ENCODE data around the gene ACBD3.

Gene ACBD3

DNA sequence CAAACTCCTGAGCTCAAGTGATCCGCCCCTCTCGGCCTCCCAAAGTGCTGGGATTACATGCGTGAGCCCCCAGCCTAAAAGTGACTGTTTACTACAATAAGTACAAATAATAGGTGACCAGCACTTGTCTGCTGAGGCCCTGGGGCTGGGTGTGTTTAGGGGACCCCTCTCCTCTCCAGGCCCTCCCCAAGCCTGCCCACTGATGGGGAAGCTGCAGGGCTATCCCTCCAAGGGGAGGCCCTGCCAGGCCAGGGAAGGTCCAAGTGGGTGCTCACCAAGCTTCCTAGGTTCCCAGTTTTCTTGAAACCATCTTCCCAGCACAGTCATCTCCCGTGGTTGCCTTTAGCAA lies 63.4 kb downstream of the ACBD3 start:
- no peak overlapping the region for H3K4me3 ChIP-seq (ENCODE audit: insufficient read depth in 1 of 2, low read depth in 1 of 2, low read length in 2 of 2)
- no peak overlapping the region for H4K8ac ChIP-seq (ENCODE audit: low read length)
- H3K9ac ChIP-seq (ENCODE audit: low read length), result no peak overlapping the region

DNA sequence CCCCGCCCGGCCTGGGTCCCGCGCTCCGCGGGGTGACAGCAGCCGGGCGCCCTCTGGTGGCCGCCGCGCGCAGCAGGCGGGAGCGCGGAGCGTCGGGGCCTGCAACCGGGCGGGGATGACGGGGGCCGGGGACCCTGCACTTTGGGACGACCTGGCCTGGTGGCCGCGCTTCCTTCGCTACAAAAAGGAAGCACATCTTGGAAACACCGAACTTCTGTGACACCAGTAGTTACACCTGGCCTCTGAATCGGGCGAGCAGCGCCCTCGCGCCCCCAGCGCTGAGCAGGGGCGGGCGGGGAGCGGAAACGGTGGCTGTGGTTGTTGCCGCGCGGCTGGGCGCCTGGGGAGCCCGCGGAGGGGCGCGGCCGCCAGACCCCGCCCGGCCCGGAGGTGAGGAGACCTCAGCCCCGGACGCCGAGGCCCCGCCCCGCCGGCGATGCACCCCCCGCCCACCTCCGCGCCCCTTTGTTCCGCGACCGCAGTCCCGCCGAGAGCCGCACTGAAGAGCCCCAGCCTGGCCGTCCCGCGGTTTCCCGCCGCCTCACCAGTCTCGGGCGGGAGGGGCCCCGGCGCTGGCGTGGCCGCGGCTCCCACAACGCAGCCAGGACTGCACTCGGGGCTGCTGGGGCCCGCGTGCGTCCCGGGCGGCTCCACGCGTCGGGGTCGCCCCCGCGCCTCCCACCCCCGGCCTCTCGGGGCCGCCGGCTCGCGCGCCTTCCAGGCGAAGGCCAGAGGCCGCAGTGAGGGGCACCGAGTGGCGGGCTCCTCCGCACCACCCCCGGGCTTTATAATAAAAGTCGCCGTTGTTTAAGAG lies 64.7 kb downstream of the ACBD3 start:
- under 1% methylated on average over 82 of the region's 104 CpGs for WGBS
- H2AK5ac ChIP-seq (ENCODE audit: low read length, severe bottlenecking), result no peak overlapping the region
- H4K8ac ChIP-seq (ENCODE audit: low read length), result peak overlapping the region; percentile 57
- H4K91ac ChIP-seq (ENCODE audit: low read length), result no peak overlapping the region
- no peaks in the 10 kb centered on the region for H3K36me3 ChIP-seq (ENCODE audit: control insufficient read depth in 1 of 2, insufficient read depth in 2 of 2, low read depth in 1 of 2, low read length in 2 of 2)
- H3K9ac ChIP-seq (ENCODE audit: low read length), result peak overlapping the region; percentile 49
- peak overlapping the region; percentile 94 for H3K4me2 ChIP-seq (ENCODE audit: low read length, poor library complexity, severe bottlenecking)
- H2BK15ac ChIP-seq (ENCODE audit: low read depth, poor library complexity, severe bottlenecking), result no peak overlapping the region
- H3K18ac ChIP-seq (ENCODE audit: low read depth in 1 of 2, low read length in 2 of 2), result peak overlapping the region; percentile 23 to 82
- H3K4ac ChIP-seq (ENCODE audit: low read depth in 1 of 2, low read length in 2 of 2), result peak overlapping the region; percentile 10 to 71
- peaks cover 9% of the 10 kb centered on the region for H3K4me1 ChIP-seq (ENCODE audit: control insufficient read depth, insufficient read depth, low read depth, low read length)
- peak overlapping the region; percentile 63 to 76 for H3K4me3 ChIP-seq (ENCODE audit: insufficient read depth in 1 of 2, low read depth in 1 of 2, low read length in 2 of 2)
- DNase-seq, result peak; percentile 36
- no peak overlapping the region for H3K23ac ChIP-seq (ENCODE audit: low read length in 2 of 2)
- no peak overlapping the region for H3K27ac ChIP-seq (ENCODE audit: low read length, poor library complexity, severe bottlenecking)
- peak overlapping the region in 1 of 2 experiments; percentile 59 for H2BK12ac ChIP-seq (ENCODE audit: low read length in 2 of 2)
- H3K14ac ChIP-seq (ENCODE audit: low read length in 2 of 2), result no peak overlapping the region
- H3K27me3 ChIP-seq (ENCODE audit: control insufficient read depth in 1 of 2, insufficient read depth in 1 of 2, low read length in 2 of 2), result peaks cover 0 to 24% of the 10 kb centered on the region in 2 experiments
- H2BK5ac ChIP-seq (ENCODE audit: low read depth, low read length, poor library complexity, severe bottlenecking), result no peak overlapping the region
- no peaks in the 10 kb centered on the region for H3K9me3 ChIP-seq (ENCODE audit: control insufficient read depth, low read length)
- no peaks in the 10 kb centered on the region for H3K79me1 ChIP-seq (replicated peaks; ENCODE audit: low read length, poor library complexity, severe bottlenecking)
- peak overlapping the region; percentile 92 for H2AFZ ChIP-seq (ENCODE audit: low read depth, low read length)
- peak overlapping the region; percentile 21 for H2BK120ac ChIP-seq (ENCODE audit: low read depth, low read length)

More for the DNA sequence above, 63.4 kb downstream of the ACBD3 start:
- no peak for DNase-seq
- H3K4ac ChIP-seq (ENCODE audit: low read depth in 1 of 2, low read length in 2 of 2), result no peak overlapping the region
- no peaks in the 10 kb centered on the region for H3K9me3 ChIP-seq (ENCODE audit: control insufficient read depth, low read length)
- WGBS, result 91% methylated on average over 4 of the region's 4 CpGs
- no peak overlapping the region for H2BK5ac ChIP-seq (ENCODE audit: low read depth, low read length, poor library complexity, severe bottlenecking)
- H2BK120ac ChIP-seq (ENCODE audit: low read depth, low read length), result no peak overlapping the region
- peaks cover 19% of the 10 kb centered on the region for H3K4me1 ChIP-seq (ENCODE audit: control insufficient read depth, insufficient read depth, low read depth, low read length)
- no peak overlapping the region for H2BK15ac ChIP-seq (ENCODE audit: low read depth, poor library complexity, severe bottlenecking)
- H3K14ac ChIP-seq (ENCODE audit: low read length in 2 of 2), result no peak overlapping the region
- H3K27me3 ChIP-seq (ENCODE audit: control insufficient read depth in 1 of 2, insufficient read depth in 1 of 2, low read length in 2 of 2), result peaks cover 0 to 25% of the 10 kb centered on the region in 2 experiments
- H2BK12ac ChIP-seq (ENCODE audit: low read length in 2 of 2), result no peak overlapping the region
- no peaks in the 10 kb centered on the region for H3K79me1 ChIP-seq (replicated peaks; ENCODE audit: low read length, poor library complexity, severe bottlenecking)
- no peak overlapping the region for H4K91ac ChIP-seq (ENCODE audit: low read length)
- no peak overlapping the region for H2AFZ ChIP-seq (ENCODE audit: low read depth, low read length)
- no peak overlapping the region for H3K4me2 ChIP-seq (ENCODE audit: low read length, poor library complexity, severe bottlenecking)
- no peak overlapping the region for H2AK5ac ChIP-seq (ENCODE audit: low read length, severe bottlenecking)
- no peak overlapping the region for H3K23ac ChIP-seq (ENCODE audit: low read length in 2 of 2)
- no peak overlapping the region for H3K27ac ChIP-seq (ENCODE audit: low read length, poor library complexity, severe bottlenecking)
- no peaks in the 10 kb centered on the region for H3K36me3 ChIP-seq (ENCODE audit: control insufficient read depth in 1 of 2, insufficient read depth in 2 of 2, low read depth in 1 of 2, low read length in 2 of 2)
- H3K18ac ChIP-seq (ENCODE audit: low read depth in 1 of 2, low read length in 2 of 2), result no peak overlapping the region

GRCh38 chr1:226121049-226121586 lies 65.4 kb downstream of the ACBD3 start:
- H3K27ac ChIP-seq (ENCODE audit: low read length, poor library complexity, severe bottlenecking), result no peak overlapping the region
- H4K8ac ChIP-seq (ENCODE audit: low read length), result no peak overlapping the region
- H2BK15ac ChIP-seq (ENCODE audit: low read depth, poor library complexity, severe bottlenecking), result no peak overlapping the region
- H3K9me3 ChIP-seq (ENCODE audit: control insufficient read depth, low read length), result no peaks in the 10 kb centered on the region
- H3K27me3 ChIP-seq (ENCODE audit: control insufficient read depth in 1 of 2, insufficient read depth in 1 of 2, low read length in 2 of 2), result peaks cover 0 to 21% of the 10 kb centered on the region in 2 experiments
- H3K79me1 ChIP-seq (replicated peaks; ENCODE audit: low read length, poor library complexity, severe bottlenecking), result no peaks in the 10 kb centered on the region
- no peaks in the 10 kb centered on the region for H3K36me3 ChIP-seq (ENCODE audit: control insufficient read depth in 1 of 2, insufficient read depth in 2 of 2, low read depth in 1 of 2, low read length in 2 of 2)
- H3K4me1 ChIP-seq (ENCODE audit: control insufficient read depth, insufficient read depth, low read depth, low read length), result peaks cover 9% of the 10 kb centered on the region
- no peak overlapping the region for H2AK5ac ChIP-seq (ENCODE audit: low read length, severe bottlenecking)
- H3K23ac ChIP-seq (ENCODE audit: low read length in 2 of 2), result peak overlapping the region in 1 of 2 experiments; percentile 19
- H4K91ac ChIP-seq (ENCODE audit: low read length), result no peak overlapping the region
- H3K4me3 ChIP-seq (ENCODE audit: insufficient read depth in 1 of 2, low read depth in 1 of 2, low read length in 2 of 2), result peak overlapping the region in 1 of 2 experiments; percentile 37
- no peak overlapping the region for H3K9ac ChIP-seq (ENCODE audit: low read length)
- no peak for DNase-seq
- H3K4me2 ChIP-seq (ENCODE audit: low read length, poor library complexity, severe bottlenecking), result peak overlapping the region; percentile 94
- WGBS, result 9% methylated on average over 37 of the region's 37 CpGs
- peak overlapping the region in 1 of 2 experiments; percentile 45 for H2BK12ac ChIP-seq (ENCODE audit: low read length in 2 of 2)
- no peak overlapping the region for H2BK5ac ChIP-seq (ENCODE audit: low read depth, low read length, poor library complexity, severe bottlenecking)
- H3K18ac ChIP-seq (ENCODE audit: low read depth in 1 of 2, low read length in 2 of 2), result no peak overlapping the region
- no peak overlapping the region for H2BK120ac ChIP-seq (ENCODE audit: low read depth, low read length)
- no peak overlapping the region for H3K14ac ChIP-seq (ENCODE audit: low read length in 2 of 2)
- no peak overlapping the region for H3K4ac ChIP-seq (ENCODE audit: low read depth in 1 of 2, low read length in 2 of 2)
- no peak overlapping the region for H2AFZ ChIP-seq (ENCODE audit: low read depth, low read length)

DNA sequence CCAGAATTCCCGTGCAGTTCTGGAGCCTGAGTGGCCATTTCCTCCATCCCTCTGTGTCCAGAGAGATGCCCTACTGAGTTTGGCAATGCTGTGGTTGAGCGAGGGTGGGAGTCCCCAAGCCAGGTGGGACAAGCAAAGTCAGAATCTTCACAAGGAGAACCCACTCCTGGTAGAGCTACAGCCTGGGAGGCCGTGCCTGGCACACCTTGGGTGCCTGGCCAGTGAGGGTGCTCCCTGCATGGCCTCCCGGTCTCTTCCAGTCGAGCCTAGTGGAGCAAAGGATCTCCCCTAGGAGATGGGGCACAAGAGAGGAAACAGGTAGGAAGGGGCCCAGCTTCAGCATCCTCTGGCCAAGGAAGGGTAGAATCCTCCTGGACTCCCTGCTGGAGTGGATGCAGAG lies 66.1 kb downstream of the ACBD3 start:
- 89% methylated on average over 5 of the region's 5 CpGs for WGBS
- Histone ChIP-seq H3K9me3 (ENCODE audit: control insufficient read depth, low read length) (no peaks in the 10 kb centered on the region), H3K4me3 (ENCODE audit: insufficient read depth in 1 of 2, low read depth in 1 of 2, low read length in 2 of 2) (no peak overlapping the region), H3K4ac (ENCODE audit: low read depth in 1 of 2, low read length in 2 of 2) (no peak overlapping the region), H3K27ac (ENCODE audit: low read length, poor library complexity, severe bottlenecking) (no peak overlapping the region), H3K14ac (ENCODE audit: low read length in 2 of 2) (no peak overlapping the region), H2BK12ac (ENCODE audit: low read length in 2 of 2) (no peak overlapping the region), H3K27me3 (ENCODE audit: control insufficient read depth in 1 of 2, insufficient read depth in 1 of 2, low read length in 2 of 2) (peaks cover 0 to 21% of the 10 kb centered on the region in 2 experiments), H3K79me1 (replicated peaks; ENCODE audit: low read length, poor library complexity, severe bottlenecking) (no peaks in the 10 kb centered on the region), H2AK5ac (ENCODE audit: low read length, severe bottlenecking) (no peak overlapping the region), H2BK15ac (ENCODE audit: low read depth, poor library complexity, severe bottlenecking) (no peak overlapping the region), H3K23ac (ENCODE audit: low read length in 2 of 2) (no peak overlapping the region), H4K91ac (ENCODE audit: low read length) (no peak overlapping the region), H3K36me3 (ENCODE audit: control insufficient read depth in 1 of 2, insufficient read depth in 2 of 2, low read depth in 1 of 2, low read length in 2 of 2) (no peaks in the 10 kb centered on the region), H2AFZ (ENCODE audit: low read depth, low read length) (no peak overlapping the region), H3K9ac (ENCODE audit: low read length) (no peak overlapping the region), H4K8ac (ENCODE audit: low read length) (no peak overlapping the region), H2BK5ac (ENCODE audit: low read depth, low read length, poor library complexity, severe bottlenecking) (no peak overlapping the region), H3K18ac (ENCODE audit: low read depth in 1 of 2, low read length in 2 of 2) (no peak overlapping the region), H3K4me2 (ENCODE audit: low read length, poor library complexity, severe bottlenecking) (no peak overlapping the region), H3K4me1 (ENCODE audit: control insufficient read depth, insufficient read depth, low read depth, low read length) (peaks cover 9% of the 10 kb centered on the region), H2BK120ac (ENCODE audit: low read depth, low read length) (no peak overlapping the region)
- DNase-seq, result no peak

Data from mesenchymal stem cell (in vitro differentiated cells and primary cell).